H1 (cell line): ENCODE results near the gene CNST. TPM values are rescaled to one million over a fixed set of nuclear protein-coding genes. Genes with fewer than 3 reads are reported as not detected.

ENCODE experiments used
- CTCF ChIA-PET: fragments of 300-600 bp; sonication (Branson Sonifier 250); formaldehyde crosslinking; loops from one replicate; lab custom pipeline; 2021; ENCODE audit not compliant: partially characterized antibody; lab: Charles Lee
- POLR2A ChIA-PET: fragments of 300-600 bp; sonication (Branson Sonifier 250); formaldehyde crosslinking; loops from one replicate; lab custom pipeline; 2021; ENCODE audit warnings: inconsistent platforms; ENCODE audit not compliant: partially characterized antibody; lab: Charles Lee
- DNase-seq, 2 experiments: peaks; one replicate each; pipeline versions ENCODE4 v3.0.0 to v3.0.0-alpha.2; 2010 to 2022; ENCODE audit warnings: low spot score in 2 of 2, low read depth in 1 of 2, mixed read lengths in 1 of 2
- FAIRE-seq: peaks from 2 replicates; lab custom pipeline; 2011; peaks lifted over from hg19 to GRCh38; lab: Jason Lieb, UNC
- H2AFZ ChIP-seq: 2 replicates; pipeline ENCODE4 v1.8.1; 2012; ENCODE audit warnings: low read length, inconsistent platforms
- H2AK5ac ChIP-seq: 2 replicates; pipeline ENCODE4 v1.6.1; 2013; ENCODE audit warnings: low read depth, low read length
- H2BK120ac ChIP-seq: replicated peaks from 2 replicates; pipeline ENCODE3; 2013; ENCODE audit warnings: low read depth, low read length, inconsistent platforms
- H2BK12ac ChIP-seq: 2 replicates; pipeline ENCODE4 v1.6.1; 2013; ENCODE audit warnings: low read depth, low read length
- H2BK15ac ChIP-seq: 2 replicates; pipeline ENCODE4 v1.6.1; 2013; ENCODE audit warnings: low read length
- H2BK20ac ChIP-seq: 2 replicates; pipeline ENCODE4 v1.6.1; 2013; ENCODE audit warnings: low read length
- H2BK5ac ChIP-seq: 2 replicates; pipeline ENCODE4 v1.6.1; 2013; ENCODE audit warnings: low read depth, low read length
- H3K14ac ChIP-seq: 2 replicates; pipeline ENCODE4 v1.6.1; 2013; ENCODE audit warnings: inconsistent platforms; ENCODE audit not compliant: insufficient read length
- H3K18ac ChIP-seq: 2 replicates; pipeline ENCODE4 v1.6.1; 2013; ENCODE audit warnings: low read length; ENCODE audit errors: extremely low read depth
- H3K23ac ChIP-seq: 2 replicates; pipeline ENCODE4 v1.6.1; 2013; ENCODE audit warnings: inconsistent platforms; ENCODE audit not compliant: insufficient read length
- H3K23me2 ChIP-seq: 2 replicates; pipeline ENCODE4 v1.6.1; 2013; ENCODE audit warnings: low read depth, low read length
- H3K27ac ChIP-seq: 2 replicates; pipeline ENCODE4 v1.6.1; 2011; ENCODE audit warnings: low read depth, low read length, inconsistent platforms
- H3K27me3 ChIP-seq, 4 experiments: replicated peaks in 1 of 4; 1 replicate in 1 of 4; 2 replicates in 3 of 4; pipeline versions ENCODE4 v1.6.1 to v1.8.1; 2011 to 2013; ENCODE audit warnings: low read length in 3 of 4, mild to moderate bottlenecking in 3 of 4, inconsistent platforms in 2 of 4, mixed read lengths in 2 of 4, moderate library complexity in 1 of 4; ENCODE audit not compliant: control insufficient read depth in 3 of 4, insufficient read depth in 3 of 4; ENCODE audit errors: extremely low read depth in 1 of 4
- H3K36me3 ChIP-seq, 4 experiments: 2 replicates each; pipeline versions ENCODE4 v1.6.1 to v1.8.1; 2011 to 2013; ENCODE audit warnings: mild to moderate bottlenecking in 4 of 4, low read length in 3 of 4, moderate library complexity in 2 of 4, control low read depth in 1 of 4, inconsistent platforms in 1 of 4; ENCODE audit not compliant: insufficient read depth in 4 of 4, control insufficient read depth in 2 of 4
- H3K4ac ChIP-seq: replicated peaks from 2 replicates; pipeline ENCODE3; 2013; ENCODE audit warnings: low read length, low read depth, mixed read lengths, inconsistent platforms; ENCODE audit not compliant: insufficient read length
- H3K4me1 ChIP-seq, 4 experiments: replicated peaks in 1 of 4; 1 replicate in 1 of 4; 2 replicates in 3 of 4; pipeline versions ENCODE4 v1.6.1 to v1.8.1; 2011 to 2013; ENCODE audit warnings: low read length in 3 of 4, inconsistent platforms in 2 of 4, mixed read lengths in 1 of 4; ENCODE audit not compliant: insufficient read depth in 4 of 4, control insufficient read depth in 3 of 4
- H3K4me2 ChIP-seq, 2 experiments: 2 replicates each; pipeline versions ENCODE4 v1.6.1 to v1.8.1; 2011 to 2013; ENCODE audit warnings: low read depth in 2 of 2, low read length in 2 of 2, control low read depth in 1 of 2, inconsistent platforms in 1 of 2, mild to moderate bottlenecking in 1 of 2; ENCODE audit not compliant: insufficient read depth in 1 of 2
- H3K4me3 ChIP-seq, 4 experiments: fragments of 200-600, 300-600 bp in 1 of 4; sonication (generic), shearing (Covaris generic), sonication (Bioruptor Twin) in 1 of 4; 2 replicates each; pipeline versions ENCODE4 v1.5.1 to v1.8.1; 2011 to 2016; ENCODE audit warnings: low read length in 4 of 4, low read depth in 3 of 4, control low read depth in 2 of 4, inconsistent platforms in 2 of 4, mild to moderate bottlenecking in 2 of 4, mixed read lengths in 1 of 4, moderate library complexity in 1 of 4; ENCODE audit not compliant: insufficient read depth in 2 of 4; ENCODE audit errors: extremely low read depth in 1 of 4
- H3K56ac ChIP-seq: replicated peaks from 2 replicates; pipeline ENCODE3; 2013; ENCODE audit warnings: low read depth, mild to moderate bottlenecking, mixed read lengths, low read length, inconsistent platforms; ENCODE audit not compliant: insufficient read length
- H3K79me1 ChIP-seq: 2 replicates; pipeline ENCODE4 v1.6.1; 2013; ENCODE audit warnings: low read depth, low read length, control low read depth
- H3K79me2 ChIP-seq, 2 experiments: 2 replicates each; pipeline versions ENCODE4 v1.6.1 to v1.8.1; 2012 to 2013; ENCODE audit warnings: low read length in 2 of 2, mild to moderate bottlenecking in 2 of 2, inconsistent platforms in 1 of 2; ENCODE audit not compliant: insufficient read depth in 2 of 2, control insufficient read depth in 1 of 2
- H3K9ac ChIP-seq, 4 experiments: replicated peaks in 1 of 4; 1 replicate in 1 of 4; 2 replicates in 3 of 4; pipeline versions ENCODE4 v1.6.1 to v1.8.1; 2011 to 2013; ENCODE audit warnings: low read depth in 3 of 4, low read length in 3 of 4, control low read depth in 2 of 4, mild to moderate bottlenecking in 2 of 4, moderate library complexity in 2 of 4, inconsistent platforms in 1 of 4; ENCODE audit errors: extremely low read depth in 1 of 4
- H3K9me3 ChIP-seq, 2 experiments: 2 replicates each; pipeline versions ENCODE4 v1.6.1 to v1.8.1; 2012 to 2013; ENCODE audit warnings: mild to moderate bottlenecking in 2 of 2, moderate library complexity in 2 of 2, control low read depth in 1 of 2, inconsistent platforms in 1 of 2, low read depth in 1 of 2, low read length in 1 of 2, mixed read lengths in 1 of 2; ENCODE audit not compliant: insufficient read depth in 2 of 2
- H4K20me1 ChIP-seq, 2 experiments: replicated peaks in 1 of 2; 2 replicates each; pipeline versions ENCODE3 to v1.8.1; 2011 to 2013; ENCODE audit warnings: inconsistent platforms in 2 of 2, low read length in 2 of 2, mild to moderate bottlenecking in 1 of 2; ENCODE audit not compliant: insufficient read depth in 2 of 2, control insufficient read depth in 1 of 2
- H4K5ac ChIP-seq: 2 replicates; pipeline ENCODE4 v1.6.1; 2013; ENCODE audit warnings: low read length, low read depth, mixed read lengths, inconsistent platforms; ENCODE audit not compliant: insufficient read length
- H4K8ac ChIP-seq: 2 replicates; pipeline ENCODE4 v1.8.0; 2013; ENCODE audit warnings: mild to moderate bottlenecking, moderate library complexity, low read length, inconsistent platforms; ENCODE audit not compliant: insufficient read depth; ENCODE audit errors: extremely low read depth
- H4K91ac ChIP-seq: replicated peaks from 2 replicates; pipeline ENCODE3; 2013; ENCODE audit warnings: low read length, mixed read lengths, inconsistent platforms; ENCODE audit not compliant: insufficient read length
- BCL11A ChIP-seq, 2 experiments: IDR thresholded peaks; one replicate each; pipeline ENCODE4 v1.6.1; 2011; ENCODE audit warnings: low read depth in 2 of 2, low read length in 2 of 2, mild to moderate bottlenecking in 2 of 2
- CHD2 ChIP-seq: IDR thresholded peaks from 2 replicates; pipeline ENCODE4 v1.6.1; 2012; ENCODE audit warnings: low read length, improper control_type of control experiment
- GABPA ChIP-seq: IDR thresholded peaks from 2 replicates; pipeline ENCODE4 v1.6.1; 2011; ENCODE audit warnings: mild to moderate bottlenecking, low read length, moderate library complexity, borderline replicate concordance; ENCODE audit not compliant: insufficient read depth
- KDM1A ChIP-seq: fragments of 200-600, 300-600 bp; sonication (generic); IDR thresholded peaks from 2 replicates; pipeline ENCODE4 v1.7.1; 2016; ENCODE audit warnings: mild to moderate bottlenecking, low read length, borderline replicate concordance
- KDM4A ChIP-seq: IDR thresholded peaks from one replicate; pipeline ENCODE4 v1.7.1; 2012; ENCODE audit warnings: low read depth, mild to moderate bottlenecking, moderate library complexity, low read length, inconsistent platforms; ENCODE audit not compliant: severe bottlenecking
- POLR2A ChIP-seq, 2 experiments: IDR thresholded peaks; 1 replicate in 1 of 2; 2 replicates in 1 of 2; pipeline ENCODE4 v1.6.1; 2011; ENCODE audit warnings: low read depth in 2 of 2, low read length in 2 of 2, mild to moderate bottlenecking in 2 of 2; ENCODE audit errors: control extremely low read depth in 1 of 2
- POLR2AphosphoS5 ChIP-seq: IDR thresholded peaks from 2 replicates; pipeline ENCODE4 v1.6.1; 2011; ENCODE audit warnings: low read depth, low read length
- RBBP5 ChIP-seq: IDR thresholded peaks from 2 replicates; pipeline ENCODE4 v1.7.1; 2012; ENCODE audit warnings: low read depth, mild to moderate bottlenecking, inconsistent platforms, low read length, moderate library complexity, borderline replicate concordance
- SP2 ChIP-seq: IDR thresholded peaks from 2 replicates; pipeline ENCODE4 v1.6.1; 2012; ENCODE audit warnings: mild to moderate bottlenecking, low read length, inconsistent platforms
- WGBS, 2 experiments: shearing (Covaris generic) in 1 of 2; methylation state at CpG; one replicate each; pipeline versions ENCODE4 v1.1.6 to v1.1.7; 2013 to 2015; ENCODE audit warnings: low lambda C conversion rate in 2 of 2, mixed read lengths in 2 of 2, inconsistent platforms in 1 of 2, low coverage in 1 of 2, missing lambda C conversion rate in 1 of 2; ENCODE audit not compliant: insufficient replicate concordance in 2 of 2, insufficient coverage in 1 of 2, insufficient read length in 1 of 2; ENCODE audit errors: extremely low coverage in 1 of 2, missing lambda C conversion rate in 1 of 2; 5-methylcytosine and 5-hydroxymethylcytosine counted together
- polyA plus RNA-seq, 7 experiments: library from polyadenylated mRNA; depleted of rRNA in 3 of 7; stranded (reverse) in 5 of 7; unstranded in 2 of 7; fragments of >200 nt in 5 of 7; fragments of 200-250 nt in 2 of 7; gene quantifications; 1 replicate in 5 of 7; 2 replicates in 1 of 7; 4 replicates in 1 of 7; pipeline versions ENCODE4 v1.2.1 to v1.2.3, GENCODE V29; 2011 to 2013; ENCODE audit warnings: missing spikeins in 2 of 7, mixed read lengths in 2 of 7
- total RNA-seq: library from RNA; stranded (reverse); fragmentation: NEBNext Ultra II Directional; extraction: Animal tissue kit (Norgen Biotek cat#: 25700); gene quantifications from 2 replicates; pipeline ENCODE4 v1.2.1, GENCODE V29; 2021
- TF ChIP-seq, protein P1 (sequence below): IDR thresholded peaks from 2 replicates; pipeline ENCODE4 v1.6.1; 2012; ENCODE audit warnings: inconsistent platforms
- TF ChIP-seq, protein P2 (sequence below), 3 experiments: IDR thresholded peaks; 1 replicate in 2 of 3; 2 replicates in 1 of 3; pipeline versions ENCODE4 v1.5.1 to v1.6.1; 2011; ENCODE audit warnings: low read length in 3 of 3, mild to moderate bottlenecking in 3 of 3, inconsistent platforms in 2 of 3, low read depth in 1 of 3, moderate library complexity in 1 of 3; ENCODE audit not compliant: insufficient read depth in 1 of 3; ENCODE audit errors: control extremely low read depth in 1 of 3

The CNST gene
- total and polyA plus RNA-seq, 2 of the 8 experiments (the other 6 are each of a cell fraction or from before 2014, with no cell fraction given), result 5.3 to 21.3 TPM

DNA sequence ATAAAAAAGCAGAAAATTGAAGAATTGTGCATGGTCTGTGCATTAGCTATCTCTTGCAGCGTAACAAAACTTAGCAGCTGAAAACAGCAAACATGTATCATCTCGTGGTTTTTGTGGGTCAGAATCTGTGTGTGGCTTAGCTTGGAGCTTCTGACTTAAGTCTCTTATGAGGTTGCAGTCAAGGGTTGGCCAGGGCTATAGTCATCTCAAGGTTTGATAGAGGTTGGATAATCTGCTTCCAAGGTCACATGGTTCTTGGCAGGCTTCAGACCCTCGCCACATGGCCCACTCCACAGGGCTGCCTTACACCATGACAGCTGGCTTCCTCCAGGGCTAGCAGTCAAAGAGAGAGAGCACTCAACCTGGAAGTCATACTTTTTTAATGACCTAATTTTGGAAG is 35.9 kb downstream of the CNST start:
- H3K27me3 ChIP-seq, result no peaks in the 10 kb centered on the region
- no peak for DNase-seq
- H3K4ac ChIP-seq, result no peak overlapping the region
- H3K56ac ChIP-seq, result no peak overlapping the region
- no peak overlapping the region for H2BK15ac ChIP-seq
- no peak overlapping the region for H2AK5ac ChIP-seq
- H3K4me2 ChIP-seq, result no peak overlapping the region
- no peak overlapping the region for H3K23ac ChIP-seq
- no peak overlapping the region for H3K4me3 ChIP-seq
- H3K23me2 ChIP-seq, result no peaks in the 10 kb centered on the region
- no peak overlapping the region; the same call in 1 of the 2 replicates for H4K8ac ChIP-seq
- H3K18ac ChIP-seq, result no peak overlapping the region
- H4K91ac ChIP-seq, result no peak overlapping the region
- POLR2A ChIA-PET, result interaction anchor here (0.6 kb wide), 1 partner anchor 1451 kb away, joined by 3 read pairs; no protein-coding TSS in a partner anchor
- 92% methylated on average over 3 of the region's 3 CpGs; no CpG with 5 or more reads in 1 of the 2 experiments for WGBS, 2 experiments
- no peaks in the 10 kb centered on the region for H3K36me3 ChIP-seq
- H2BK5ac ChIP-seq, result no peak overlapping the region
- H3K14ac ChIP-seq, result no peak overlapping the region
- H3K9me3 ChIP-seq, result no peaks in the 10 kb centered on the region
- H3K79me2 ChIP-seq, result 0 out of 4 replicates have a peak, but pooled peaks cover 0 to 3% of the 10 kb centered on the region in 2 experiments
- H3K9ac ChIP-seq, result no peak overlapping the region
- no peak overlapping the region for H4K5ac ChIP-seq
- CTCF ChIA-PET, result interaction anchor here (0.8 to 1.7 kb wide), 5 partner anchors 8 to 136 kb away, joined by 3 to 5 read pairs (median 3); no protein-coding TSS in a partner anchor
- no peak overlapping the region for H2BK120ac ChIP-seq
- no peak overlapping the region for H3K27ac ChIP-seq
- H2BK20ac ChIP-seq, result no peak overlapping the region
- no peak for FAIRE-seq
- H2AFZ ChIP-seq, result no peak overlapping the region
- H4K20me1 ChIP-seq, result peaks cover 1 to 2% of the 10 kb centered on the region in 2 experiments
- no peaks in the 10 kb centered on the region for H3K4me1 ChIP-seq
- no peak overlapping the region for H2BK12ac ChIP-seq
- H3K79me1 ChIP-seq, result no peaks in the 10 kb centered on the region; the same call in 1 of the 2 replicates
- TF ChIP-seq, protein P1, sequence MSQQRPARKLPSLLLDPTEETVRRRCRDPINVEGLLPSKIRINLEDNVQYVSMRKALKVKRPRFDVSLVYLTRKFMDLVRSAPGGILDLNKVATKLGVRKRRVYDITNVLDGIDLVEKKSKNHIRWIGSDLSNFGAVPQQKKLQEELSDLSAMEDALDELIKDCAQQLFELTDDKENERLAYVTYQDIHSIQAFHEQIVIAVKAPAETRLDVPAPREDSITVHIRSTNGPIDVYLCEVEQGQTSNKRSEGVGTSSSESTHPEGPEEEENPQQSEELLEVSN, result no peak
- no peak for TF ChIP-seq BCL11A (IDR thresholded peaks at IDR 0.05; ENCODE audit: low read depth in 2 of 2, low read length in 2 of 2)
- TF ChIP-seq, protein P2, sequence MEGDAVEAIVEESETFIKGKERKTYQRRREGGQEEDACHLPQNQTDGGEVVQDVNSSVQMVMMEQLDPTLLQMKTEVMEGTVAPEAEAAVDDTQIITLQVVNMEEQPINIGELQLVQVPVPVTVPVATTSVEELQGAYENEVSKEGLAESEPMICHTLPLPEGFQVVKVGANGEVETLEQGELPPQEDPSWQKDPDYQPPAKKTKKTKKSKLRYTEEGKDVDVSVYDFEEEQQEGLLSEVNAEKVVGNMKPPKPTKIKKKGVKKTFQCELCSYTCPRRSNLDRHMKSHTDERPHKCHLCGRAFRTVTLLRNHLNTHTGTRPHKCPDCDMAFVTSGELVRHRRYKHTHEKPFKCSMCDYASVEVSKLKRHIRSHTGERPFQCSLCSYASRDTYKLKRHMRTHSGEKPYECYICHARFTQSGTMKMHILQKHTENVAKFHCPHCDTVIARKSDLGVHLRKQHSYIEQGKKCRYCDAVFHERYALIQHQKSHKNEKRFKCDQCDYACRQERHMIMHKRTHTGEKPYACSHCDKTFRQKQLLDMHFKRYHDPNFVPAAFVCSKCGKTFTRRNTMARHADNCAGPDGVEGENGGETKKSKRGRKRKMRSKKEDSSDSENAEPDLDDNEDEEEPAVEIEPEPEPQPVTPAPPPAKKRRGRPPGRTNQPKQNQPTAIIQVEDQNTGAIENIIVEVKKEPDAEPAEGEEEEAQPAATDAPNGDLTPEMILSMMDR (IDR thresholded peaks at IDR 0.05; ENCODE audit: control extremely low read depth in 1 of 3, insufficient read depth in 1 of 3, low read depth in 1 of 3, low read length in 3 of 3), result no peak
- TF ChIP-seq KDM1A, result no peak
- no peak for TF ChIP-seq POLR2AphosphoS5
- TF ChIP-seq SP2, result no peak
- no peak for TF ChIP-seq CHD2
- no peak for TF ChIP-seq KDM4A
- TF ChIP-seq RBBP5, result no peak
- TF ChIP-seq GABPA, result no peak
- TF ChIP-seq POLR2A (IDR thresholded peaks at IDR 0.05; ENCODE audit: control extremely low read depth in 1 of 2, low read depth in 2 of 2, low read length in 2 of 2), result no peak
